HG03378 (cell line): ENCODE measurements around the gene SLC6A9.

Experiments
- ATAC-seq: cut with Tn5 transposase; IDR thresholded peaks from one replicate; pipeline ENCODE4 v1.9.1; 2021; ENCODE audit warnings: mild to moderate bottlenecking, moderate library complexity; ENCODE audit not compliant: unreplicated experiment

The SLC6A9 gene

DNA sequence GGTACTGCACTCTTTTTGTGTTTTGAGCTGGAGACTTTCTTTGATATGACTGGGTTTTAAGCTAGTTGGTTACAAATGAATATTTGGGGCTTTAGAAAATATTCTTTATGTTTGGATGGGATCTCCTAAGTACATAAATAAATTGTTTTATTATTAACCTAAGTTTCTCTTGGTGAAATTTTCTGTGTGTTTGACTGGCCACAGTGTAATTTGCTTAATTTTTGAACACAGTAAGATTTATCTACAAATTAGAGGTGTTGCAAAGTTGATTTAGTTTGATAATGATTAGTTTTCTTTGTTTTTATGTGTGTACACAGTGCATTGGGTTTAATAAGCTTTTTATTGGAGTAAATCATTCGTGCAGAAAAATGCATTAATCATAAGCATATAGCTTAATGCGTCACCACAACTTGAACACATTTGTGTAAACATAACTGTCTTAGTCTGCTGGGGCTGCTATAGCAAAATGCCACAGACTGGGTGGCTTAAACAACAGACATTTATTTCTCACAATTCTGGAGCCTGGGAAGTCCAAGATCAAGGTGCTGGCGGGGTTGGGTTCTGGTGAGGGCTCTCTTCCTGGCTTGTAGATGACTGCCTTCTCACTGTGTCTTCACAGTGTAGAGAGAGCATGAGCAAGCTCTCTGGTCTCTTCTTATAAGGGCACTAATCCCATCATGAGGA is 17.4 kb upstream of the SLC6A9 start:
- no peak for ATAC-seq

DNA sequence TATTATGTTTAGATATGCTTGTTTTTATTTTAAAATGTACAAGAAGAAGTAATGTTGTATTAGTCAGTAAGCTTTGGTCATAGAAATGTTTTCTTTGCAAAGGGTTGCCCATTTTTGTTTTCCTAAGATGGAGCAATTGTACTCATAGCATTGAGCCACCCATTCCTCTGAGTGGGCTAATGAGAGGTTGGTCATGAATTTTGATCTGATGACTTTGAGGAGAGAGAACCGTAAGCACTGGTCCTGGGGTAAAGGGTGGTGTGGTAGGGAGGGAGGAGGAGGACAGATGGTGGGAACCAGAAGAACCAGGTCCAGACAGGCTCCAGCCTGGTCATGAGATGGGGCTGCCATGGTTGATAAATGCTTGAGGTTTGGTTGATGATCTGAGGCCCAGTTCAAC is 15.9 kb upstream of the SLC6A9 start:
- ATAC-seq, result no peak

DNA sequence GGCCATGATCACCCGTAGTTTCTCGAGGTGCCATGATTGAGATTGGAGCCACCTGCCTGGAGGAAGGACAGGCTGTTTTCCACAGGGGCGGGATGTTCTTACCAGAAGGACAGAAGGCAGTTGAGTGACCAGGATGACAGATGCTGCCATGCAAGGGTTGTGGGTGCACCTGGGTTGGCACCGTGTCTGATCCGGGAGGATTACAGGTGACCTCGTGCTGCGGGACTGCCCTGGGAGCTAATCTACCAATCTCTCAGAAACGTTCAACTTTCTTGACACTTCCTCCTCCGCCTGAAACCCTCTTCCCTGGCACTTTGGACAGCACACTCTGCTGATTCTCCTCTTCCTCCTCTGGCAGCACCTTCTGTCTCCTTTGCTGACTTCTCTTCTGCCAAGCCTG is 13.8 kb upstream of the SLC6A9 start:
- no peak for ATAC-seq

DNA sequence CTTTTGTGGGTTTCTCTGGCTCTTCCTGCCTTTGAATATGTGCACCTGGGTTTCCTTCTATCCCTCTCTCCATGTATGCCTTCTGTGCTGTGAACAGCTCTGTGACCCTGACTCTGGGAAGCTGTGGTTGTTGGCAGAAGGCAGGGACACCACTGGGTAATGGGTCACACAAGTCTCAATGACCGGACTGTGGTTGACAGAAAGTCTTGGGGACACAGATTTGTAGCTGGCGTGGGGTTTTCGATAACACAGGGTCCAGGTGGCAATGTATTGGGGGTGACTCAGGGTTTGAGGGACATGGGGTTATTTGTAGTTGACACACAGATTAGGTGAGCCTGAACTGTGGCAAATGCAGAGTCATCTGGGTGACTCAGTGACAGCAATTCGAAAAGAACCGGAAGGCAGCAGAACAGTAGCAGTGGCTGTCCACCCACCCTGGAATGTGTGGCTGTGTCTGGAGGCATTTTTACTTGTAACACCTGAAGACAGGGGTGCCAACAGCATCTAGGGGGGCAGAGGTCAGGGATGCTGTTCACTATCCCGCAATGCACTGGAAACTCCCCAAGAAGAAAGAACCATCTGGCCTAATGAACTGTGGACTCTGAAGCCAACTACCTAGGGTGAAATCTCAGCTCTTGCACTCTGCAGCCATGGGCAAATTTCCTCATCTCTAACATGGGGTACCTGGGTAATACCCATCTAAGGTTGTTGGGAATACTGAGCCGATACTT is 13.0 kb upstream of the SLC6A9 start:
- ATAC-seq, result no peak

DNA sequence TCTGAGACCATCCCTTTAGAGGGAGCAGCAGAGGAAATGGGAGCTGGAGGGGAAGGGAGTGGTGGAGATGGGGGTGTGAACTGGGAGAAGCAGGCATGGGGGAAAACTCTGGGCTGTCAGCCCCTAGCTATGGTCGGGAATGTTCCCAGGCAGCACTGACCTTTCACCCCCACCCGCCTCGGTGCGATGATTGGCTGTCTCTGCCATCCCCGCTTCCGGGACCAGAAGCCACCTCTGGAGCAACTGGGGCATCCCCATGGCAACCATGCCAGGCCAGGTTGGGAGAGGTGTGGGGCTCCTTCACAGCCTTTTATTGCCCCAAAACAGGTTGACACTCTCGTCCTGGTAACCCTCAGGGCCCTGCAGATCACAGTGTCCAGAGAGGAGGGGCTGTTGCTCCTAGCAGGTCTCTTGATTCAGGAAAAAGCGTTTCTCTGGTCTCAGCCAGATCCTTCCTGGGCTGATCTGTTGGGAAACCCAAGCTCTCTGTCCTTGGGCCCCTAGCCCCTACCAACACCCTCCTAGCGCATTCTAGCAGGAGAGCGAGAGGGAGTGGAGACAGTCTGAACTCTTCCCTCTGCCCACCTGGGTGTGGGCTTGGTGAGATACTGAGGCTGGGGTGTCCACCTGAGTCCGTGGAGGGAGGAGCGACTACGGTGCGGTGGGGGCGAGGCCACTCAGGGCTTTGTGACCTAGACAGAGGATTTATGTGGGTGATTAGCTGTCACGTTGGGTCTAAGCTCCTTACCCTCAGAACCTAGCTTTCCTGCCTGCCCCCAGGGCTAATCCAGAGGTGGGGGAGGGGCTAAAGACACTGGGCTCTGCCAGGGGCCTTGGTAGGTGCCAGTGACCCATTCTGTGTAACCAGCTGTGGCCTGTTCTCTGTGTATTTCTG is 12.2 kb upstream of the SLC6A9 start:
- ATAC-seq, result no peak

DNA sequence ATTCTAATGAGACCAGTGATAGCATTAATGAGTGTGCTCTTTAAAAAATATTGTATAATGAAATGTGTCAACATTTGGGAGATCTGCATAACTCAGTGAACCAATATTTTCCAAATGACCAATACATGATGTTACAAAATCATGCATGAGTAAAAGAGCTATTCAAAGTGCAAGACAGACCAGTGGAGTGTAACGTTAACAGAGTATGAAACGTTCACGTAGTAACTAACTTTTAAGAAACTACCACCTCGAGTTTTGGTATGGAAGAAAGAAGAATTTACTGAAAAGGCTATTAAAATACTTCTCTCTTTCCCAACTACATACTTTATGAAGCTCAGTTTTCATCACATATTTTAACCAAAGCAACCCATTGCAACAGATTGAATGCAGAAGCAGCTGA is 9.6 kb upstream of the SLC6A9 start:
- no peak for ATAC-seq

DNA sequence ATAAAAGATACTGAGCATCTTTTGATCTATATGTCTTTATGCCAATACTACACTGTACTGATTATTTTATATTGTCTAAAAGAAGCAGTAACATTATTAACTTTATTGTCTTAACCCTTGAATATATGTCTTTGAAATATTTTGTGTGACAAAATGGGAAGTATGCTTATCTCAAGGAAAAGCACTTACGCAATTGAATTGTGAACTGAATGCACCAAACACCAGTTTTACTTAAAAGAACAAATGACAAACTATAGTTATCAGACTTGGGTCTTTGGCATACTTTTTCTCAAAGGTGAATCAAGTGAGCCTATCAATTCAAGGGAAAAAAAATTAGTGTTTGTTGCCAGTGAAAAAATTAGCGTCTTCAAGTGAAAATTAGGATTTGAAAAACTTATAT is 9.2 kb upstream of the SLC6A9 start:
- no peak for ATAC-seq

DNA sequence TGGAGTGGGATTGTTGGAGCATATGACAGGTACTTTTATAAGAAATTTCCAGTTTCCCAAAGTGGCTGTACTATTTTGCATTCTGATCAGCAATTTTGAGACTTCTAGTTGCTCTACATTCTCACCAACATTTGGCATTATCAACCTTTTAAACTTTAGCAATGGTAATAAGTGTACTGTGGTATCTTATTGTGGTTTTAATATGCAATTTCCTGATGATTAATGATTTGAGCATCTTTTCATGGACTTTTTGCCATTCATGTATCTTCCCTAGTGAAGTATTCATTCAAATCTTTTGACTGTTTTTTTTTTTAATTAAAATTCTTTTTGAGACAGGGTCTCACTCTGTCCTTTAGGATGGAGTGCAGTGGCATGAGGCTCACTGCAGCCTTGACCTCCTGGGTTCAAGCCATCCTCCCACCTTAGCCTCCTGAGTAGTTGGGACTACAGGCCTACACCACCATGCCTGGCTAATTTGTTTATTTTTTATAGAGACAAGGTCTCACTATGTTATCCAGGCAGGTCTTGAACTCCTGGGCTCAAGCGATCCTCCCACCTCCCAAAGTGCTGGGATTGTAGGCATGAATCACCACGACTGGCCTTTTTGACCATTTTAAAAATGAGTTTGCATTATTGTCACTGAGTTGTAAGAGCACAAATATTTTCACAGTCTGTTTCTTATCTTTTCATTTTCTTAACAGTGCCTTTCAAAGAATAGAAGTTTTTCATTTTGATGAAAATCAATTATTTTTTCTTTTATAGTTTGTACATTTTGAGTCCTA is 7.8 kb upstream of the SLC6A9 start:
- ATAC-seq, result no peak

DNA sequence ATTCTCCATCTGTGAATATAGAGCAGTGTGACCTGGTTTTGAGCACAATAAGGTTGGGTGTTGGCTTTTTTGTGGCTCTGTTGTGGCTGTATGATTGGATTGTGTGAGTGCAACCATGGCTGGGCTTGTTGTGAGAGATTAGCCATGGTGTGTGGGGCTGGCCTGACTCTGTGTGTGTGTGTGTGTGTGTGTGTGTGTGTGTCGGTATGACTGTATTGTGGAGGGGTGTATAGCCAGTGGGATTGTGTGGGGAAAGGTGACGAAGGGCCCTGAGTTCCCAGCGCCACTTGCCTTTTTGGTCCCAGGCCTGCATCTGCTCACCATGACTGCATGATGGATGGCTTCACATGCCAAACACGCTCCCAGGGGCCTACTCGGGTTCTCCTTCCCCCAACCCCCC is 5.9 kb upstream of the SLC6A9 start:
- no peak for ATAC-seq

- no peak for ATAC-seq
These were observed 5.3 kb upstream of the SLC6A9 start for GRCh38 chr1:44036409-44037139.

DNA sequence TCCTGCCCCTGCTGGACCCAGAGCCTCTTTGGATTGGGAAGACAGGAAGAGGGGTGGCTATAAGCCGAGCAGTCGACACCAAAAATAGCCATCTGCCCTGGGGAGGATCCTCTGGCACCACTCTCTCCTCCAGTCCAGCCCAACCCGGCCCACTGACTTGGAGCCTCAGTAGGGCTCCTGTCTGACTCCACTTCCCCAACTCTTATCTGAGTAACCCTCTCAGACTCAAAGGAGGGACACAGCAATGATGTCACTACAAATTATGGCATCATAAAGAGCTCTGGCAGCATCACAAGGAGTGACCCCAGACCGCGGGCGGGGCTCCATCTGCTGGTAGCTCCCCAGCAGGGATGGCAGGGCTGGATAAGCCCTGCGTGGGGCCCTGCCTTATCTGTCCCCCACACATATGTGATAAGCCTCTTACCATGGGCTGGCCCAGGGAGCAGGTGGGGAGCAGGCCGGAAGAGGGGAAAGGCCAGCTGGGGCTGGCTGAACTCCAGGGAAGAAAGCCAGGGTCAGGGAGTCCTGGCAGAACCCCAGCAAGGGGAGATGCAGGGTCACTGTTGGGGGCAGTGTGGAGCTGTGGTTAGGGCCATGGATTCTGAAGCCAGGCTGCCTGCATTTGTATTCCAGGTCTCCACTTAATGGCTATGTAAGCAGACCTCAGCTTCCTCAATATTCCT is 4.6 kb upstream of the SLC6A9 start:
- no peak for ATAC-seq

- no peak for ATAC-seq
These were observed 3.9 kb upstream of the SLC6A9 start for GRCh38 chr1:44034976-44035716.

GRCh38 chr1:44034423-44034822 is 3.2 kb upstream of the SLC6A9 start:
- no peak for ATAC-seq

GRCh38 chr1:44033756-44034155 is 2.5 kb upstream of the SLC6A9 start:
- ATAC-seq, result no peak

DNA sequence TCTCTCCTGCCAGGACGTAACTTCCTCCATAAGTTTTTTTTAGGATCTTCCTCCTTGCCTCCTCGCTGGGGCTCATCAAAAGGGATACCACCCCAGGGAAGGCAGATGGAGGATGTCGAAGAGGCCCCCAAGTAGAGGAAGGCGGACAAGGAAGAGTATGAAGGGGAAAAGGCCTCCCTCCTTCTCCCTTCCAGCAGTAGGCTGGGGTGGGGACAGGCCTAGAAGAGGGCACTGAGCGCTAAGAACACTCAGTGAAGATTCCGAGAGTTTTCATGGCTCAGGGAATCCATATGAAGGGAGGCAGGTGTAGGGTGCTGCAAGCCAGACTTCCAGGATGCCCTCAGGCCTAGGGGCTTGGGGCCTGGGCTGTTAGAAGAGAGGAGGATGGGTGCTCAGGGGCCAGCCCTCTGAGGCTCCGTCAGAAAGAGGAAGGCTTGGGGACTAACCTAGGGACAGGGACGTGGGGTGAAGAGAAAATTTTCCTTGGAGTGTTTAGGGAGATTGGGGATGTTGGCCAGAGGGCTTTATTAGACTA is 1.8 kb upstream of the SLC6A9 start:
- no peak for ATAC-seq

GRCh38 chr1:44032170-44032790 is 1.0 kb upstream of the SLC6A9 start:
- no peak for ATAC-seq

GRCh38 chr1:44030605-44031251 is 534 bp downstream of the SLC6A9 start:
- peak; percentile 9 for ATAC-seq
